ENCODE measurements around the gene CEP295NL. TPM values are rescaled to one million over a fixed set of nuclear protein-coding genes. Genes with fewer than 3 reads are reported as not detected.

Gene CEP295NL
- total RNA-seq, 1 experiment from 2014 or later = 0.87 TPM

GRCh38 chr17:78908426-78908825, 5.4 kb upstream of the CEP295NL start:
- no peak overlapping the region for H3K27ac ChIP-seq (ENCODE audit: low read length)
- no peak for DNase-seq (ENCODE audit: low read depth, low spot score)

GRCh38 chr17:78905541-78905940, 2.5 kb upstream of the CEP295NL start:
- BruUV-seq (replicated peaks) = no TSS peak
- POLR2A ChIA-PET = no interaction called here
- in situ Hi-C loops (cut with HindIII; ENCODE audit: low pct_unique_long_range_greater_than_20kb, low sequenced_read_pairs) = no loop called here

More at GRCh38 chr17:78908426-78908825, 5.4 kb upstream of the CEP295NL start:
- CTCF ChIA-PET = no interaction called here
- H3K4me3 ChIP-seq (ENCODE audit: low read depth in 2 of 2, low read length in 2 of 2) = no peak overlapping the region
- in situ Hi-C loops (cut with HindIII; ENCODE audit: low pct_unique_long_range_greater_than_20kb, low sequenced_read_pairs) (no loop called here), intact Hi-C loops (cut with micrococcal nuclease; ENCODE audit: unreplicated experiment) (no loop called here)
- POLR2A ChIA-PET = no interaction called here
- no peak for TF ChIP-seq SIN3A (IDR thresholded peaks at IDR 0.05; ENCODE audit: borderline replicate concordance, insufficient read depth, low read depth, low read length)
- no peak for TF ChIP-seq TCF7L2 (IDR thresholded peaks at IDR 0.05; ENCODE audit: low read depth, low read length)
- TF ChIP-seq POLR2AphosphoS5 (IDR thresholded peaks at IDR 0.05; ENCODE audit: low read depth, low read length) = no peak
- TF ChIP-seq CTCF (IDR thresholded peaks at IDR 0.05) = no peak
- no peak for TF ChIP-seq REST (IDR thresholded peaks at IDR 0.05; ENCODE audit: insufficient read depth in 1 of 2, low read depth in 2 of 2, low read length in 1 of 2)
- H3K4me1 ChIP-seq (ENCODE audit: control insufficient read depth, insufficient read depth, low read length) = no peaks in the 10 kb centered on the region; the same call in 1 of the 2 replicates
- H3K27me3 ChIP-seq (ENCODE audit: control insufficient read depth, insufficient read depth, low read length) = no peaks in the 10 kb centered on the region
- H3K9me3 ChIP-seq (ENCODE audit: control insufficient read depth, insufficient read depth, low read depth, low read length) = no peaks in the 10 kb centered on the region
- no peak for ATAC-seq
- BruUV-seq (replicated peaks) = no TSS peak
- no peaks in the 10 kb centered on the region for H3K36me3 ChIP-seq (ENCODE audit: control insufficient read depth, insufficient read depth, low read length)

More at GRCh38 chr17:78905541-78905940, 2.5 kb upstream of the CEP295NL start:
- DNase-seq (ENCODE audit: low read depth, low spot score) = no peak
- Histone ChIP-seq H3K4me1 (ENCODE audit: control insufficient read depth, insufficient read depth, low read length) (no peaks in the 10 kb centered on the region; the same call in 1 of the 2 replicates), H3K36me3 (ENCODE audit: control insufficient read depth, insufficient read depth, low read length) (no peaks in the 10 kb centered on the region), H3K4me3 (ENCODE audit: low read depth in 2 of 2, low read length in 2 of 2) (no peak overlapping the region), H3K27ac (ENCODE audit: low read length) (no peak overlapping the region), H3K9me3 (ENCODE audit: control insufficient read depth, insufficient read depth, low read depth, low read length) (no peaks in the 10 kb centered on the region), H3K27me3 (ENCODE audit: control insufficient read depth, insufficient read depth, low read length) (no peaks in the 10 kb centered on the region)
- ATAC-seq = no peak
- CTCF ChIA-PET = interaction anchor here (0.6 kb wide), 1 partner anchor 333 kb away, joined by 4 read pairs; no protein-coding TSS in a partner anchor
- TF ChIP-seq CTCF (IDR thresholded peaks at IDR 0.05) (no peak), POLR2AphosphoS5 (IDR thresholded peaks at IDR 0.05; ENCODE audit: low read depth, low read length) (no peak), REST (IDR thresholded peaks at IDR 0.05; ENCODE audit: insufficient read depth in 1 of 2, low read depth in 2 of 2, low read length in 1 of 2) (no peak), SIN3A (IDR thresholded peaks at IDR 0.05; ENCODE audit: borderline replicate concordance, insufficient read depth, low read depth, low read length) (no peak), TCF7L2 (IDR thresholded peaks at IDR 0.05; ENCODE audit: low read depth, low read length) (no peak)
- intact Hi-C loops (cut with micrococcal nuclease; ENCODE audit: unreplicated experiment) = no loop called here

Measured in Panc1 (cell line).